HG02938 (cell line): Measurements from ENCODE around the gene CAPG.
"Not testable (repeated sequence)": the region's sequence is repeated elsewhere in the genome, so short reads cannot be mapped to it uniquely, and the experiment has no call there.

Experiments
- ATAC-seq: cut with Tn5 transposase; IDR thresholded peaks from one replicate; pipeline ENCODE4 v1.9.1; 2021; ENCODE audit warnings: mild to moderate bottlenecking, moderate library complexity; ENCODE audit not compliant: unreplicated experiment

CAPG gene

GRCh38 chr2:85398426-85399182 lies 11.6 kb downstream of the CAPG start:
- ATAC-seq = no peak

GRCh38 chr2:85397925-85398331 lies 12.2 kb downstream of the CAPG start:
- ATAC-seq = no peak

- ATAC-seq = no peak
Measured at GRCh38 chr2:85396531-85397470, 13.4 kb downstream of the CAPG start.

DNA sequence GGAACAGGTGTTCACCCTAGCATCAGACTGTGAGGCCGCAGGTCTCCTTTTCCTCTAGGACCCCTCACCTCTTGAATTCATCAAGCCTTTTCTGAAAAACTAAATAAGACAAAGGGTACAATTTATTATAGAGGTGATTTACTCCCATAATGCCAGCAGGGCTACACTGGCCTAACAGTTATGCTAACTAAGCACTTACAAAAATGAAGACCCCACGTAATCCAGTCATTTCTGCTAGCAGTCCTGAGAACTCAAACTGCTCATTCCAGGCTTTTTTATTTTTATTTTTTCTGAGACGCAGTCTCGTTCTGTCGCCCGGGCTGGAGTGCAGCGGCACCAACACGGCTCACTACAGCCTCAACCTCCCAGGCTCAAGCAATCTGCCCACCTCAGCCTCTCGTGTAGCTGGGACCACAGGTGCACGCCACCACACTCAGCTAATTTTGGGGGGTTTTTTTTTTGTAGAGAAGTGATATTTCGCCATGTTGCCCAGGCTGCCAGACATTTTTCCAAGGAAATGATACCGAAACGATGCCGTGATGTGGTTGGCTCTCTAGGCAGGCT lies 14.2 kb downstream of the CAPG start:
- no peak for ATAC-seq

- ATAC-seq = no peak
Measured at GRCh38 chr2:85394976-85395375, 15.2 kb downstream of the CAPG start.

DNA sequence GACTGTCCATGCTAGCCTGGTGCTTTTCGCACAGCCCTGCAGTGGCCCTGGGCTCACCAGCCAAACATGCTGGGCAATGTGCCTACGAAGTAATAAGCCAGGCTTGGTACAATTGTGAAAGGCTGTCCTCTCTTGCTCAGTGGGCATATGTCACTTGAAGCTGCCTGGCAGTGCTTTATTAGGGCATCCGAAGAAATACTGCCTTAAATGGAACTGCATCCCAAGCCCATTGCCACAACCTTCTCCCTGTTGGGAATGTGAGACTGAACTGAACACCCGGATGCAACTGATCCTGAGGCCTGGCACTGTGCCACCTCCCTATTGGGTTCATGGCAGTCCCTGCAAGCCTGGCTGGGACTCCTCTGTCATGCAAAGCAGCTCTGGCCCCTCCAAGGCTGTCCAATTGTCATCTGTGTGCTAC lies 15.9 kb downstream of the CAPG start:
- ATAC-seq = no peak

GRCh38 chr2:85393836-85394235 lies 16.3 kb downstream of the CAPG start:
- ATAC-seq = no peak

DNA sequence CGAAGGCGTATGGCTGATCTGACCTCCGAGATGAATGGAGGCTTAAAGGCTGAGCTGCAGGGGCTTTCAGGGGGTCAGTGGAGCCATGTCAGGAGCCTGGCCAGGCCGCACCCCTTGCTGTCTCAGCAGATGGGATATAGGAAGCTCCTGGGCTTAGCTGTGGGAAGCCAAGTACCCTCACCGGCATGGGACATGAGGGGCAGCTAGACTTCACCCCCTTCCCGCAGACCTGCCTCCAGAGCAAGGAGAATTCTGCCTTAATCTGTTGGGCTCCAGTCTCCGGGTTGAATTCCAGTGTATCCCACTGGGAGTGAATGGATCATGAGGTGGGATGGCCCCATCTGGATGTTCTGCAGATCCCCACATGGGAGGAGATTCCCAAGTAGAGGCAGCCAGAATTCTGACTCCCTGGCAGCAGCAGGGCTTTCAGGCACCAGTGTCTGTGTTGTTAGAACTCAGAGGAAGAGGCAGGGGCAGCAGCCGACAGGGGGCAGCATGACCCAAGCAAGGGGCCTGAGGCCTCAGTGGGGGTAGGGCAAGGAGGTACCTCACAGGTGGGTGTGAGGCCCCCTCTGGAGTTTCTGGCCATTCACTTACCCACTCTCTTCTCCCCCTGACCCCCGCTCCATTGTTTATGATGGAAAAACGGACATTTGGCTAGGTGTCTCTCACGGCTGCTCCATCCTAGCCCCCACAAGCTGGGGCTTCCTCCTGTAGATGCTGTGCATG lies 19.1 kb downstream of the CAPG start:
- no peak for ATAC-seq

DNA sequence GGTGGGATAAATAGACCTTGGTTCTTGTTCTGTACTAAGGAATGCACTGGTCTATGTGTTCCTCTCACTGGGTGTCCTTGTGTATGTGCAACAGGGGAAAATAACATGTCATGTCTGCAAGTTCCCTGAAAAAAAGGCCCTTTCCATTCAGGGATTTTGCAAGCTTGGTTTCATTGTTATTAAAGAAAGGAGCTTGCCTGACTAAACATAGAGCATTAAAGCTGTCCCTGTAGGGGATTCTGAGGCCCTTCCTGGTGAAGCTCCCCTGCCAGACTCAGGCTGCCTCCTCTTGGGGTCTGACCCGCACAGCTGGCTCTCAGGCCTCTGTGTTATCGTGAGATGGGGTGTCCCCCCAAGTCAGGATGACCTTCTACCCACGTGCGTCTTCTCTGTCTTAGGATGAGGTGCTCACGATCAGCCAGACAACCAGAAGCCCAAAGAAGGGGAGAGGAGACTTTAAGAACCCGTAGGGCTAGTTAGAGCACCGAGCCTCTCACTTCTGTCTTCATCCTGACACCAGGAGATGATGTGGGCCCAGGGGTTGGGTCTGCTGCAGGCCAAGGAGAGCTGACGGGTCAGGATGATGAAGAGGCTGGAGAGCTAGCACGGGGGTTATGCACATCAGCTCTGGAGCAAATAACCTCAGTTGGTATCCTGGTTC lies 21.2 kb downstream of the CAPG start:
- no peak for ATAC-seq

GRCh38 chr2:85387754-85388153 lies 22.4 kb downstream of the CAPG start:
- no peak for ATAC-seq

- no peak for ATAC-seq
Measured at GRCh38 chr2:85385746-85386145, 24.4 kb downstream of the CAPG start.

GRCh38 chr2:85383850-85384249 lies 26.3 kb downstream of the CAPG start:
- ATAC-seq = no peak

- ATAC-seq = not testable (repeated sequence)
Measured at GRCh38 chr2:85383151-85383550, 27.0 kb downstream of the CAPG start.

GRCh38 chr2:85380048-85380447 lies 30.1 kb downstream of the CAPG start:
- no peak for ATAC-seq

DNA sequence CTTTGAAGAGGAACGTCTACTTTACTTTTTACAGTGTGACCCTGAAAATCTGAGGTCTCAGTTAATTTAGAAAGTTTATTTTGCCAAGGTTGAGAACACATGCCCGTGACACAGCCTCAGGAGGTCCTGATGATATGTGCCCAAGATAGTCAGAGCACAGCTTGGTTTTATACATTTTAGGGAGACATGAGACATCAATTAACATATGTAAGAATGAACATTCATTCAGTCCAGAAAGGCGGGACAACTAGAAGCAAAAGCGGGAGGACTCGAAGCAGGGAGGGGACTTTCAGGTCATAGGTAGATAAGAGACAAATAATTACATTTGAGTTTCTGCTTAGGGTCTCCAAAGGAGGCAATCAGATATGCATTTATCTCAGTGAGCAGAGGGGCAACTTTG lies 31.9 kb downstream of the CAPG start:
- no peak for ATAC-seq

GRCh38 chr2:85377083-85377482 lies 33.1 kb downstream of the CAPG start:
- no peak for ATAC-seq

DNA sequence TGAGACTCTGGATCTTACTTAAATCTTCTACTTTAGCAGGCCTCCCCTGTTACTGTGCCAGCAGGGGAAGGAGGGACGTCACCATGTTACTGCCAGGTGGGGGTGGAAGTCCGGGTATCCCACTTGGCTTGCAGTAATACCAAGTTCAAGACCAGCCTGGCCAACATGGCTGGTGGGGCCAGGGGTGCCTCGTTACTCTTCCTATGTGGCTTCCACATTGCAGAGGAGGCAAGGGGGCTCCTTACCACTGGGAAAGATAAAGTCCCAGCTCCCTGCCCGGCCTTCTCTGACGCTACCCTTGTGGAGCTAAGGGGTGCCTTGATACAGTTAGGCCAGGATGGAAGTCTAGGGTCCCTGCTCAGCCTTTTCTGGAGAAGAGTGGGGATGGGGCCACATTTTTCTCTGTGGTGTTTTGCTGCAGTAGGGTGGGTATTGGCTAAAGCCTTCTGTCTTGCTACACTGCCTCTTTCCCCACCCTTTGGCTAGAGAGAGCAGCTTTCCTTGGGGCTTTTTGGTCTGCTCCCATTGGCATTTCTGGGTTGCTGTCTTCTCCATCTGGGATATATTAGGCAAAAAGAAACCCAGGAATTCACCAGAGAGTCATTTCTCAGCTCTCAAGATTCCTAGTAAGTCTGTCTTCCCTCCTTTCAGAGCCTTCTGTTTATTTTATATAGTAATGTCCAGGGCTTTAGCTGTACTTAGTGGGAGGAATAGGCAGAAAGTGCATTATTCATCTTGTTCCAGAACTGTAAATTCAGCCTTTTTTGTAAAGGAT lies 33.7 kb downstream of the CAPG start:
- ATAC-seq = no peak

GRCh38 chr2:85371045-85371444 lies 39.1 kb downstream of the CAPG start:
- no peak for ATAC-seq

GRCh38 chr2:85369500-85369899 lies 40.7 kb downstream of the CAPG start:
- no peak for ATAC-seq

DNA sequence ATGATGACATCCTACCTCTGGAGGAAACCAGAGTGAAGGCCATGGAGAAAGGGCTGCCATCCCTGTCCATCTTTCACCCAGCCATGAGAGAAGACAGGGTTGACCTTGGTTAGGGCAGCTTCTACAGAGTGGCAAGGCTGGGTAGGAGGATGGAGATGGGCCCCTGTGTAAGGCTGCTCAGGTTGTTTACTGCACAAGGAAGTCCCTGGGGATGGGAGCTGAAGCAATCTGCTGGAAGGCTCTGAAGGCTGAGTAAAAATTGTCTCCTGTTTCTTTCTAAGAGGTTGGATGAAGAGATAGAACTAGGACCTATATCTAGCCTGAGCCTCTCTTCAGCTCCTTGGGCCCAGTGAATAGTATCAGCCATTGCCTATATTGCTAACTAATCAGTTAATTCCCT lies 41.2 kb downstream of the CAPG start:
- ATAC-seq = no peak
